Adrenal gland (tissue), 12 donors: ENCODE results near the gene ARIH2. TPM values are rescaled to one million over a fixed set of nuclear protein-coding genes. Genes with fewer than 3 reads are reported as not detected.

Experiments used
- DNase-seq, 7 donors: peaks; one replicate each; pipeline ENCODE4 v3.0.0-alpha.2; 2019 to 2020
- H3K27ac ChIP-seq, 5 donors: fragments of 200-600 bp; sonication (generic) in 4 of 5; 1 replicate in 3 of 5; 2 replicates in 2 of 5; pipeline versions ENCODE4 v1.5.1 to v1.8.0; 2016 to 2020; ENCODE audit warnings: mild to moderate bottlenecking in 1 of 5
- H3K27me3 ChIP-seq: fragments of 200-600 bp; 2 replicates; pipeline ENCODE4 v1.8.0; 2021
- H3K36me3 ChIP-seq, 2 donors: fragments of 200-600 bp; replicated peaks in 1 of 2; 1 replicate in 1 of 2; 2 replicates in 1 of 2; pipeline versions ENCODE4 v1.5.1 to v1.8.0; 2018 to 2022
- H3K4me1 ChIP-seq, 2 donors: fragments of 200-600 bp; replicated peaks in 1 of 2; 1 replicate in 1 of 2; 2 replicates in 1 of 2; pipeline versions ENCODE4 v1.5.1 to v1.8.0; 2018 to 2021
- H3K4me3 ChIP-seq, 4 donors: fragments of 200-600 bp; sonication (generic) in 3 of 4; one replicate each; pipeline ENCODE4 v1.5.1; 2016 to 2018
- H3K9me3 ChIP-seq, 3 donors: fragments of 200-600 bp; sonication (generic) in 1 of 3; replicated peaks in 1 of 3; 1 replicate in 2 of 3; 2 replicates in 1 of 3; pipeline versions ENCODE4 v1.5.1 to v1.8.0; 2016 to 2021
- CTCF ChIP-seq, 6 experiments: fragments of 450-650 bp in 4 of 6; fragments of 200-600 bp in 2 of 6; sonication (generic) in 1 of 6; IDR thresholded peaks; 1 replicate in 5 of 6; 2 replicates in 1 of 6; pipeline versions ENCODE4 v1.5.1 to v1.8.0; 2016 to 2021; ENCODE audit warnings: antibody characterized with exemption in 6 of 6, mild to moderate bottlenecking in 2 of 6, moderate library complexity in 1 of 6
- POLR2A ChIP-seq, 2 donors: fragments of 450-650 bp; IDR thresholded peaks; one replicate each; pipeline ENCODE4 v1.6.1; 2017; ENCODE audit warnings: antibody characterized with exemption in 2 of 2, mild to moderate bottlenecking in 2 of 2, moderate library complexity in 1 of 2
- WGBS, 4 donors: extraction: QIAGEN DNeasy Blood & Tissue Kit in 2 of 4; methylation state at CpG; one replicate each; pipeline versions ENCODE4 v1.1.5 to v1.1.7; 2013 to 2017; 5-methylcytosine and 5-hydroxymethylcytosine counted together
- intact Hi-C, 2 donors: fragments of 100-400 bp; cut with DNase I; formaldehyde crosslinking; loops; one replicate each; pipeline versions ENCODE4 v1.14.1 to v1.15.0; 2022 to 2023
- polyA plus RNA-seq, 3 donors: library from polyadenylated mRNA; stranded (reverse); fragments of 200-250 nt in 2 of 3; fragments of 350-450 nt in 1 of 3; fragmentation: Illumina TruSeq in 1 of 3; extraction: RNeasy Lipid Tissue Mini Kit (QIAGEN cat#74804) in 1 of 3; gene quantifications; one replicate each; pipeline ENCODE4 v1.2.3, GENCODE V29; 2013 to 2014
- total RNA-seq, 9 donors: library from RNA; depleted of rRNA in 4 of 9; stranded (reverse); fragments of >200 nt in 4 of 9; fragments of 120-200 nt in 1 of 9; fragmentation: NEBNext Ultra II Directional in 1 of 9; extraction: Animal tissue kit (Norgen Biotek cat#: 25700) in 1 of 9; gene quantifications; one replicate each; pipeline versions ENCODE4 v1.1.0 to v1.2.4, GENCODE V29; 2013 to 2023
- donor health status: healthy with polysubstance abuse.
- donor health status: Bipolar disorder and iron deficiency.
- donor health status: DM: yes; HTN: yes; CAD: no.
- donor health status: DM: no; HTN: no; CAD: no.
- donor health status: DM: no; HTN: no; CAD: no.
- donor health status: DM: yes; HTN: yes; CAD: no.

The ARIH2 gene
- total and polyA plus RNA-seq, 12 donors, result 46.7 to 135 (median 83.1) TPM

- TF ChIP-seq CTCF (IDR thresholded peaks at IDR 0.05), result no peak
- TF ChIP-seq POLR2A (IDR thresholded peaks at IDR 0.05), result no peak
- 74 to 88% (median 83%) methylated on average over 4 to 6 of the region's 6 CpGs for WGBS, 4 donors
- peaks cover 0 to 42% of the 10 kb centered on the region in 2 donors for H3K36me3 ChIP-seq
- peaks cover 32 to 52% of the 10 kb centered on the region in 2 donors for H3K4me1 ChIP-seq
- DNase-seq, result no peak
- no peak overlapping the region for H3K4me3 ChIP-seq
- no peak overlapping the region for H3K27ac ChIP-seq
- H3K27me3 ChIP-seq, result no peaks in the 10 kb centered on the region
- no peaks in the 10 kb centered on the region for H3K9me3 ChIP-seq
- intact Hi-C loops, result no loop called here
These were observed 97.1 kb downstream of the ARIH2 start for GRCh38 chr3:49015765-49016164.

GRCh38 chr3:49016414-49017228 is 98.0 kb downstream of the ARIH2 start:
- Histone ChIP-seq H3K27me3 (no peaks in the 10 kb centered on the region), H3K4me1 (peaks cover 25 to 48% of the 10 kb centered on the region in 2 donors), H3K36me3 (peaks cover 0 to 42% of the 10 kb centered on the region in 2 donors), H3K4me3 (no peak overlapping the region), H3K9me3 (no peaks in the 10 kb centered on the region), H3K27ac (peak overlapping the region in 1 of 5 donors; percentile 73)
- 80 to 86% (median 84%) methylated on average over 4 to 6 of the region's 6 CpGs for WGBS, 4 donors
- no peak for DNase-seq
- intact Hi-C loops, result no loop called here
- no peak for TF ChIP-seq CTCF (IDR thresholded peaks at IDR 0.05)
- no peak for TF ChIP-seq POLR2A (IDR thresholded peaks at IDR 0.05)

- intact Hi-C loops, result no loop called here
- 6 to 61% (median 10%) methylated on average over 2 to 23 of the region's 23 CpGs for WGBS, 4 donors
- Histone ChIP-seq H3K9me3 (no peaks in the 10 kb centered on the region), H3K4me3 (peak overlapping the region in 3 of 4 donors; percentile 60 to 93 (median 68)), H3K36me3 (peaks cover 0 to 34% of the 10 kb centered on the region in 2 donors), H3K4me1 (peaks cover 20 to 40% of the 10 kb centered on the region in 2 donors), H3K27ac (peak overlapping the region in 4 of 5 donors; percentile 57 to 79 (median 68)), H3K27me3 (no peaks in the 10 kb centered on the region)
- TF ChIP-seq CTCF (IDR thresholded peaks at IDR 0.05) (no peak), POLR2A (IDR thresholded peaks at IDR 0.05) (no peak)
- peak in 4 of 7 donors; percentile 23 to 67 (median 52) for DNase-seq
These were observed 98.8 kb downstream of the ARIH2 start for GRCh38 chr3:49017229-49017970.
